ENCODE results near the gene TPTE2. TPM values are rescaled to one million over a fixed set of nuclear protein-coding genes. Genes with fewer than 3 reads are reported as not detected.
A peak's percentile ranks its signal among the peaks of the same experiment; 100 is the strongest.
"Not testable (repeated sequence)": the region's sequence is repeated elsewhere in the genome, so short reads cannot be mapped to it uniquely, and the experiment has no call there.

Gene TPTE2
- polyA plus RNA-seq, 1 of the 3 experiments (the other 2 are of a cell fraction), result not detected

- CTCF ChIA-PET; H3F3A ChIP-seq (replicated peaks; ENCODE audit: insufficient read depth); H3K4me1 ChIP-seq (ENCODE audit: control insufficient read depth in 1 of 2, insufficient read depth in 2 of 2, low read depth in 1 of 2, low read length in 1 of 2); DNase-seq; H3K27me3 ChIP-seq (ENCODE audit: insufficient read depth); H3K4me2 ChIP-seq; H2AFZ ChIP-seq (ENCODE audit: low read depth); H3K9me2 ChIP-seq; H3K4me3 ChIP-seq (ENCODE audit: low read depth in 2 of 2, low read length in 1 of 2); H3K36me3 ChIP-seq (replicated peaks in 1 of 2; ENCODE audit: control insufficient read depth in 1 of 2, insufficient read depth in 2 of 2, low read length in 1 of 2); H4K20me1 ChIP-seq (ENCODE audit: insufficient read depth); H3K27ac ChIP-seq (ENCODE audit: low read depth in 2 of 2, low read length in 1 of 2); H3K9ac ChIP-seq; H3K9me3 ChIP-seq; POLR2A ChIA-PET; H3K79me2 ChIP-seq (ENCODE audit: insufficient read depth): not testable (repeated sequence)
- WGBS (ENCODE audit: low lambda C conversion rate), result 17% methylated on average over 3 of the region's 4 CpGs
- TF ChIP-seq FOSL2 (IDR thresholded peaks at IDR 0.05; ENCODE audit: borderline replicate concordance, low read depth), result peak; percentile 28; the same call in 1 of the 2 replicates
Measured at GRCh38 chr13:19549245-19549644, 12.1 kb downstream of the TPTE2 start.

GRCh38 chr13:19525634-19526033 lies 35.7 kb downstream of the TPTE2 start:
- H3K9me2 ChIP-seq; H3K27ac ChIP-seq (ENCODE audit: low read depth in 2 of 2, low read length in 1 of 2); H3K4me2 ChIP-seq; H3K9me3 ChIP-seq; H3K79me2 ChIP-seq (ENCODE audit: insufficient read depth); H3F3A ChIP-seq (replicated peaks; ENCODE audit: insufficient read depth); H3K4me1 ChIP-seq (ENCODE audit: control insufficient read depth in 1 of 2, insufficient read depth in 2 of 2, low read depth in 1 of 2, low read length in 1 of 2); H3K27me3 ChIP-seq (ENCODE audit: insufficient read depth); DNase-seq; H3K36me3 ChIP-seq (replicated peaks in 1 of 2; ENCODE audit: control insufficient read depth in 1 of 2, insufficient read depth in 2 of 2, low read length in 1 of 2); H4K20me1 ChIP-seq (ENCODE audit: insufficient read depth); H3K9ac ChIP-seq; H3K4me3 ChIP-seq (ENCODE audit: low read depth in 2 of 2, low read length in 1 of 2); CTCF ChIA-PET; H2AFZ ChIP-seq (ENCODE audit: low read depth); POLR2A ChIA-PET: not testable (repeated sequence)

GRCh38 chr13:19519049-19519448 lies 42.3 kb downstream of the TPTE2 start:
- TF ChIP-seq FOSL2 (IDR thresholded peaks at IDR 0.05; ENCODE audit: borderline replicate concordance, low read depth) (no peak), EZH2phosphoT487 (IDR thresholded peaks at IDR 0.05; ENCODE audit: borderline replicate concordance, low read depth) (no peak), NFIC (IDR thresholded peaks at IDR 0.05; ENCODE audit: borderline replicate concordance) (no peak), GABPA (IDR thresholded peaks at IDR 0.05; ENCODE audit: low read depth) (no peak), USF1 (IDR thresholded peaks at IDR 0.05; ENCODE audit: borderline replicate concordance, low read depth) (no peak), MEF2A (IDR thresholded peaks at IDR 0.05; ENCODE audit: borderline replicate concordance, low read depth) (no peak)
- no peak for DNase-seq
- no peak overlapping the region for H3K27ac ChIP-seq (ENCODE audit: low read depth in 2 of 2, low read length in 1 of 2)
- no peak overlapping the region for H3K4me3 ChIP-seq (ENCODE audit: low read depth in 2 of 2, low read length in 1 of 2)
- no peaks in the 10 kb centered on the region for H3K4me1 ChIP-seq (ENCODE audit: control insufficient read depth in 1 of 2, insufficient read depth in 2 of 2, low read depth in 1 of 2, low read length in 1 of 2)
- POLR2A ChIA-PET, result no interaction called here
- no peaks in the 10 kb centered on the region for H3K36me3 ChIP-seq (replicated peaks in 1 of 2; ENCODE audit: control insufficient read depth in 1 of 2, insufficient read depth in 2 of 2, low read length in 1 of 2)
- H3K79me2 ChIP-seq (ENCODE audit: insufficient read depth), result no peaks in the 10 kb centered on the region
- no peaks in the 10 kb centered on the region for H3K9me2 ChIP-seq
- no peak overlapping the region for H2AFZ ChIP-seq (ENCODE audit: low read depth)
- H3F3A ChIP-seq (replicated peaks; ENCODE audit: insufficient read depth), result no peaks in the 10 kb centered on the region
- H3K9me3 ChIP-seq, result no peaks in the 10 kb centered on the region
- no peaks in the 10 kb centered on the region for H3K27me3 ChIP-seq (ENCODE audit: insufficient read depth)
- no peak overlapping the region for H3K9ac ChIP-seq
- no peaks in the 10 kb centered on the region for H4K20me1 ChIP-seq (ENCODE audit: insufficient read depth)
- CTCF ChIA-PET, result no interaction called here
- H3K4me2 ChIP-seq, result no peak overlapping the region

GRCh38 chr13:19507623-19508022 lies 53.7 kb downstream of the TPTE2 start:
- CTCF ChIA-PET, DNase-seq, POLR2A ChIA-PET: not testable (repeated sequence)

GRCh38 chr13:19460126-19460525 lies 101.2 kb downstream of the TPTE2 start:
- H3K9me2 ChIP-seq; H3K79me2 ChIP-seq (ENCODE audit: insufficient read depth); POLR2A ChIA-PET; H3K9me3 ChIP-seq; H4K20me1 ChIP-seq (ENCODE audit: insufficient read depth); H3F3A ChIP-seq (replicated peaks; ENCODE audit: insufficient read depth); H3K4me1 ChIP-seq (ENCODE audit: control insufficient read depth in 1 of 2, insufficient read depth in 2 of 2, low read depth in 1 of 2, low read length in 1 of 2); H2AFZ ChIP-seq (ENCODE audit: low read depth); H3K4me3 ChIP-seq (ENCODE audit: low read depth in 2 of 2, low read length in 1 of 2); H3K9ac ChIP-seq; H3K27me3 ChIP-seq (ENCODE audit: insufficient read depth); H3K36me3 ChIP-seq (replicated peaks in 1 of 2; ENCODE audit: control insufficient read depth in 1 of 2, insufficient read depth in 2 of 2, low read length in 1 of 2); H3K4me2 ChIP-seq; DNase-seq; H3K27ac ChIP-seq (ENCODE audit: low read depth in 2 of 2, low read length in 1 of 2); CTCF ChIA-PET: not testable (repeated sequence)
- WGBS (ENCODE audit: low lambda C conversion rate), result 3% methylated on average over 8 of the region's 9 CpGs

More at GRCh38 chr13:19507623-19508022, 53.7 kb downstream of the TPTE2 start:
- not testable (repeated sequence) for H3K4me3 ChIP-seq (ENCODE audit: low read depth in 2 of 2, low read length in 1 of 2); H3F3A ChIP-seq (replicated peaks; ENCODE audit: insufficient read depth); H3K4me2 ChIP-seq; H3K27ac ChIP-seq (ENCODE audit: low read depth in 2 of 2, low read length in 1 of 2); H3K27me3 ChIP-seq (ENCODE audit: insufficient read depth); H3K9me3 ChIP-seq; H4K20me1 ChIP-seq (ENCODE audit: insufficient read depth); H3K4me1 ChIP-seq (ENCODE audit: control insufficient read depth in 1 of 2, insufficient read depth in 2 of 2, low read depth in 1 of 2, low read length in 1 of 2); H2AFZ ChIP-seq (ENCODE audit: low read depth); H3K79me2 ChIP-seq (ENCODE audit: insufficient read depth); H3K9me2 ChIP-seq; H3K36me3 ChIP-seq (replicated peaks in 1 of 2; ENCODE audit: control insufficient read depth in 1 of 2, insufficient read depth in 2 of 2, low read length in 1 of 2); H3K9ac ChIP-seq
- WGBS (ENCODE audit: low lambda C conversion rate), result 0% methylated on average over 5 of the region's 5 CpGs

All from SK-N-SH (cell line).